Kidney (tissue), 14 donors: ENCODE measurements around the gene ITGA2B. TPM values are rescaled to one million over a fixed set of nuclear protein-coding genes. Genes with fewer than 3 reads are reported as not detected.

Source experiments
- DNase-seq, 5 donors: peaks; one replicate each; pipeline ENCODE4 v3.0.0-alpha.2; 2013 to 2020
- FAIRE-seq: peaks from 2 replicates; lab custom pipeline; 2012; peaks lifted over from hg19 to GRCh38; lab: Jason Lieb, UNC
- H3K27ac ChIP-seq, 2 donors: one replicate each; pipeline ENCODE4 v1.7.0; 2013; ENCODE audit warnings: low read depth in 2 of 2, low read length in 2 of 2, inconsistent platforms in 1 of 2
- H3K27me3 ChIP-seq: one replicate; pipeline ENCODE4 v1.7.1; 2013; ENCODE audit warnings: low read length, inconsistent platforms; ENCODE audit not compliant: control insufficient read depth, insufficient read depth
- H3K36me3 ChIP-seq, 3 donors: one replicate each; pipeline versions ENCODE4 v1.7.0 to v1.7.1; 2013; ENCODE audit warnings: low read length in 3 of 3, control low read depth in 1 of 3, inconsistent platforms in 1 of 3; ENCODE audit not compliant: insufficient read depth in 3 of 3, control insufficient read depth in 2 of 3
- H3K4me1 ChIP-seq, 3 donors: one replicate each; pipeline versions ENCODE4 v1.7.0 to v1.7.1; 2013; ENCODE audit warnings: low read length in 3 of 3, inconsistent platforms in 1 of 3, low read depth in 1 of 3; ENCODE audit not compliant: control insufficient read depth in 2 of 3, insufficient read depth in 2 of 3
- H3K4me3 ChIP-seq, 3 donors: one replicate each; pipeline versions ENCODE4 v1.7.0 to v1.8.1; 2013; ENCODE audit warnings: low read length in 3 of 3, control low read depth in 1 of 3, inconsistent platforms in 1 of 3
- H3K9ac ChIP-seq, 3 donors: one replicate each; pipeline versions ENCODE4 v1.7.0 to v1.7.1; 2013; ENCODE audit warnings: low read length in 3 of 3, control low read depth in 1 of 3, inconsistent platforms in 1 of 3
- H3K9me3 ChIP-seq, 3 donors: one replicate each; pipeline versions ENCODE4 v1.7.0 to v1.7.1; 2013; ENCODE audit warnings: low read length in 3 of 3, control low read depth in 1 of 3, inconsistent platforms in 1 of 3; ENCODE audit not compliant: control insufficient read depth in 2 of 3, insufficient read depth in 1 of 3
- CTCF ChIP-seq: IDR thresholded peaks from 3 replicates; pipeline ENCODE4 v1.5.1; 2012; ENCODE audit warnings: mild to moderate bottlenecking, moderate library complexity, borderline replicate concordance; ENCODE audit not compliant: insufficient read depth; ENCODE audit errors: extremely low read depth
- intact Hi-C: fragments of 100-400 bp; cut with DNase I; formaldehyde crosslinking; loops from one replicate; pipeline ENCODE4 v1.11.1; 2022
- polyA plus RNA-seq: library from polyadenylated mRNA; stranded (reverse); fragments of 350-450 nt; fragmentation: Illumina TruSeq; extraction: RNeasy Lipid Tissue Mini Kit (QIAGEN cat#74804); gene quantifications from one replicate; pipeline ENCODE4 v1.2.3, GENCODE V29; 2014; ENCODE audit warnings: low read depth, low replicate concordance; ENCODE audit not compliant: insufficient read depth
- total RNA-seq: library from RNA; stranded (reverse); fragmentation: NEBNext Ultra II Directional; extraction: Animal tissue kit (Norgen Biotek cat#: 25700); gene quantifications from one replicate; pipeline ENCODE4 v1.2.1, GENCODE V29; 2021
- donor health status: control.
- donor health status: control.
- donor health status: control.
- donor health status: control.
- donor health status: control.
- donor health status: DM: yes; HTN: yes; CAD: no.
- donor health status: Normal renal cell carcinoma (clear cell type).

The ITGA2B gene
- total and polyA plus RNA-seq, 2 donors from 2014 or later, result 0.67 to 1.7 TPM

GRCh38 chr17:44362459-44362948 is 26.9 kb downstream of the ITGA2B start:
- TF ChIP-seq CTCF, result no peak
- Histone ChIP-seq H3K36me3 (no peaks in the 10 kb centered on the region), H3K27me3 (no peaks in the 10 kb centered on the region), H3K9me3 (no peaks in the 10 kb centered on the region), H3K4me3 (peak overlapping the region in 2 of 3 donors; percentile 54 to 60), H3K4me1 (peaks cover 5 to 9% (median 5%) of the 10 kb centered on the region in 3 donors), H3K9ac (peak overlapping the region in 1 of 3 donors; percentile 3), H3K27ac (no peak overlapping the region)
- peak in 4 of 5 donors; percentile 59 to 73 (median 66) for DNase-seq
- intact Hi-C loops, result no loop called here
- FAIRE-seq, result no peak

GRCh38 chr17:44361292-44362260 is 27.9 kb downstream of the ITGA2B start:
- FAIRE-seq (no peak), DNase-seq (peak in 4 of 5 donors; percentile 51 to 78 (median 66))
- no peak for TF ChIP-seq CTCF
- Histone ChIP-seq H3K9me3 (no peaks in the 10 kb centered on the region), H3K4me1 (peaks cover 5 to 9% (median 5%) of the 10 kb centered on the region in 3 donors), H3K9ac (no peak overlapping the region), H3K27ac (no peak overlapping the region), H3K4me3 (peak overlapping the region in 1 of 3 donors; percentile 18), H3K36me3 (no peaks in the 10 kb centered on the region), H3K27me3 (no peaks in the 10 kb centered on the region)
- intact Hi-C loops, result no loop called here

- no peak for FAIRE-seq
- no peak overlapping the region for H3K27ac ChIP-seq
- no peaks in the 10 kb centered on the region for H3K9me3 ChIP-seq
- H3K36me3 ChIP-seq, result no peaks in the 10 kb centered on the region
- peaks cover 5 to 9% (median 5%) of the 10 kb centered on the region in 3 donors for H3K4me1 ChIP-seq
- H3K9ac ChIP-seq, result no peak overlapping the region
- TF ChIP-seq CTCF, result no peak
- no peak overlapping the region for H3K4me3 ChIP-seq
- H3K27me3 ChIP-seq, result no peaks in the 10 kb centered on the region
- peak; percentile 85 to 96 (median 93) for DNase-seq
- intact Hi-C loops, result no loop called here
Measured at GRCh38 chr17:44360826-44361225, 28.6 kb downstream of the ITGA2B start.
